H1 (cell line): ENCODE measurements around the gene NLRX1. TPM values are rescaled to one million over a fixed set of nuclear protein-coding genes. Genes with fewer than 3 reads are reported as not detected.

Source experiments
- CTCF ChIA-PET: fragments of 300-600 bp; sonication (Branson Sonifier 250); formaldehyde crosslinking; loops from one replicate; lab custom pipeline; 2021; ENCODE audit not compliant: partially characterized antibody; lab: Charles Lee
- POLR2A ChIA-PET: fragments of 300-600 bp; sonication (Branson Sonifier 250); formaldehyde crosslinking; loops from one replicate; lab custom pipeline; 2021; ENCODE audit warnings: inconsistent platforms; ENCODE audit not compliant: partially characterized antibody; lab: Charles Lee
- DNase-seq, 2 experiments: peaks; one replicate each; pipeline versions ENCODE4 v3.0.0 to v3.0.0-alpha.2; 2010 to 2022; ENCODE audit warnings: low spot score in 2 of 2, low read depth in 1 of 2, mixed read lengths in 1 of 2
- FAIRE-seq: peaks from 2 replicates; lab custom pipeline; 2011; peaks lifted over from hg19 to GRCh38; lab: Jason Lieb, UNC
- H2AFZ ChIP-seq: 2 replicates; pipeline ENCODE4 v1.8.1; 2012; ENCODE audit warnings: low read length, inconsistent platforms
- H2AK5ac ChIP-seq: 2 replicates; pipeline ENCODE4 v1.6.1; 2013; ENCODE audit warnings: low read depth, low read length
- H2BK120ac ChIP-seq: replicated peaks from 2 replicates; pipeline ENCODE3; 2013; ENCODE audit warnings: low read depth, low read length, inconsistent platforms
- H2BK12ac ChIP-seq: 2 replicates; pipeline ENCODE4 v1.6.1; 2013; ENCODE audit warnings: low read depth, low read length
- H2BK15ac ChIP-seq: 2 replicates; pipeline ENCODE4 v1.6.1; 2013; ENCODE audit warnings: low read length
- H2BK20ac ChIP-seq: 2 replicates; pipeline ENCODE4 v1.6.1; 2013; ENCODE audit warnings: low read length
- H2BK5ac ChIP-seq: 2 replicates; pipeline ENCODE4 v1.6.1; 2013; ENCODE audit warnings: low read depth, low read length
- H3K14ac ChIP-seq: 2 replicates; pipeline ENCODE4 v1.6.1; 2013; ENCODE audit warnings: inconsistent platforms; ENCODE audit not compliant: insufficient read length
- H3K18ac ChIP-seq: 2 replicates; pipeline ENCODE4 v1.6.1; 2013; ENCODE audit warnings: low read length; ENCODE audit errors: extremely low read depth
- H3K23ac ChIP-seq: 2 replicates; pipeline ENCODE4 v1.6.1; 2013; ENCODE audit warnings: inconsistent platforms; ENCODE audit not compliant: insufficient read length
- H3K23me2 ChIP-seq: 2 replicates; pipeline ENCODE4 v1.6.1; 2013; ENCODE audit warnings: low read depth, low read length
- H3K27ac ChIP-seq: 2 replicates; pipeline ENCODE4 v1.6.1; 2011; ENCODE audit warnings: low read depth, low read length, inconsistent platforms
- H3K27me3 ChIP-seq, 4 experiments: replicated peaks in 1 of 4; 1 replicate in 1 of 4; 2 replicates in 3 of 4; pipeline versions ENCODE4 v1.6.1 to v1.8.1; 2011 to 2013; ENCODE audit warnings: low read length in 3 of 4, mild to moderate bottlenecking in 3 of 4, inconsistent platforms in 2 of 4, mixed read lengths in 2 of 4, moderate library complexity in 1 of 4; ENCODE audit not compliant: control insufficient read depth in 3 of 4, insufficient read depth in 3 of 4; ENCODE audit errors: extremely low read depth in 1 of 4
- H3K36me3 ChIP-seq, 4 experiments: 2 replicates each; pipeline versions ENCODE4 v1.6.1 to v1.8.1; 2011 to 2013; ENCODE audit warnings: mild to moderate bottlenecking in 4 of 4, low read length in 3 of 4, moderate library complexity in 2 of 4, control low read depth in 1 of 4, inconsistent platforms in 1 of 4; ENCODE audit not compliant: insufficient read depth in 4 of 4, control insufficient read depth in 2 of 4
- H3K4ac ChIP-seq: replicated peaks from 2 replicates; pipeline ENCODE3; 2013; ENCODE audit warnings: low read length, low read depth, mixed read lengths, inconsistent platforms; ENCODE audit not compliant: insufficient read length
- H3K4me1 ChIP-seq, 4 experiments: replicated peaks in 1 of 4; 1 replicate in 1 of 4; 2 replicates in 3 of 4; pipeline versions ENCODE4 v1.6.1 to v1.8.1; 2011 to 2013; ENCODE audit warnings: low read length in 3 of 4, inconsistent platforms in 2 of 4, mixed read lengths in 1 of 4; ENCODE audit not compliant: insufficient read depth in 4 of 4, control insufficient read depth in 3 of 4
- H3K4me2 ChIP-seq, 2 experiments: 2 replicates each; pipeline versions ENCODE4 v1.6.1 to v1.8.1; 2011 to 2013; ENCODE audit warnings: low read depth in 2 of 2, low read length in 2 of 2, control low read depth in 1 of 2, inconsistent platforms in 1 of 2, mild to moderate bottlenecking in 1 of 2; ENCODE audit not compliant: insufficient read depth in 1 of 2
- H3K4me3 ChIP-seq, 4 experiments: fragments of 200-600, 300-600 bp in 1 of 4; sonication (generic), shearing (Covaris generic), sonication (Bioruptor Twin) in 1 of 4; 2 replicates each; pipeline versions ENCODE4 v1.5.1 to v1.8.1; 2011 to 2016; ENCODE audit warnings: low read length in 4 of 4, low read depth in 3 of 4, control low read depth in 2 of 4, inconsistent platforms in 2 of 4, mild to moderate bottlenecking in 2 of 4, mixed read lengths in 1 of 4, moderate library complexity in 1 of 4; ENCODE audit not compliant: insufficient read depth in 2 of 4; ENCODE audit errors: extremely low read depth in 1 of 4
- H3K56ac ChIP-seq: replicated peaks from 2 replicates; pipeline ENCODE3; 2013; ENCODE audit warnings: low read depth, mild to moderate bottlenecking, mixed read lengths, low read length, inconsistent platforms; ENCODE audit not compliant: insufficient read length
- H3K79me1 ChIP-seq: 2 replicates; pipeline ENCODE4 v1.6.1; 2013; ENCODE audit warnings: low read depth, low read length, control low read depth
- H3K79me2 ChIP-seq, 2 experiments: 2 replicates each; pipeline versions ENCODE4 v1.6.1 to v1.8.1; 2012 to 2013; ENCODE audit warnings: low read length in 2 of 2, mild to moderate bottlenecking in 2 of 2, inconsistent platforms in 1 of 2; ENCODE audit not compliant: insufficient read depth in 2 of 2, control insufficient read depth in 1 of 2
- H3K9ac ChIP-seq, 4 experiments: replicated peaks in 1 of 4; 1 replicate in 1 of 4; 2 replicates in 3 of 4; pipeline versions ENCODE4 v1.6.1 to v1.8.1; 2011 to 2013; ENCODE audit warnings: low read depth in 3 of 4, low read length in 3 of 4, control low read depth in 2 of 4, mild to moderate bottlenecking in 2 of 4, moderate library complexity in 2 of 4, inconsistent platforms in 1 of 4; ENCODE audit errors: extremely low read depth in 1 of 4
- H3K9me3 ChIP-seq, 2 experiments: 2 replicates each; pipeline versions ENCODE4 v1.6.1 to v1.8.1; 2012 to 2013; ENCODE audit warnings: mild to moderate bottlenecking in 2 of 2, moderate library complexity in 2 of 2, control low read depth in 1 of 2, inconsistent platforms in 1 of 2, low read depth in 1 of 2, low read length in 1 of 2, mixed read lengths in 1 of 2; ENCODE audit not compliant: insufficient read depth in 2 of 2
- H4K20me1 ChIP-seq, 2 experiments: replicated peaks in 1 of 2; 2 replicates each; pipeline versions ENCODE3 to v1.8.1; 2011 to 2013; ENCODE audit warnings: inconsistent platforms in 2 of 2, low read length in 2 of 2, mild to moderate bottlenecking in 1 of 2; ENCODE audit not compliant: insufficient read depth in 2 of 2, control insufficient read depth in 1 of 2
- H4K5ac ChIP-seq: 2 replicates; pipeline ENCODE4 v1.6.1; 2013; ENCODE audit warnings: low read length, low read depth, mixed read lengths, inconsistent platforms; ENCODE audit not compliant: insufficient read length
- H4K8ac ChIP-seq: 2 replicates; pipeline ENCODE4 v1.8.0; 2013; ENCODE audit warnings: mild to moderate bottlenecking, moderate library complexity, low read length, inconsistent platforms; ENCODE audit not compliant: insufficient read depth; ENCODE audit errors: extremely low read depth
- H4K91ac ChIP-seq: replicated peaks from 2 replicates; pipeline ENCODE3; 2013; ENCODE audit warnings: low read length, mixed read lengths, inconsistent platforms; ENCODE audit not compliant: insufficient read length
- ASH2L ChIP-seq: fragments of 200-600, 300-600 bp; sonication (generic); IDR thresholded peaks from one replicate; pipeline ENCODE4 v1.7.1; 2017; ENCODE audit warnings: low read length
- EGR1 ChIP-seq: IDR thresholded peaks from 2 replicates; pipeline ENCODE4 v1.6.1; 2011; ENCODE audit warnings: low read depth, low read length, borderline replicate concordance
- GABPA ChIP-seq: IDR thresholded peaks from 2 replicates; pipeline ENCODE4 v1.6.1; 2011; ENCODE audit warnings: mild to moderate bottlenecking, low read length, moderate library complexity, borderline replicate concordance; ENCODE audit not compliant: insufficient read depth
- PHF8 ChIP-seq: fragments of 200-600 bp; sonication (generic); conservative IDR thresholded peaks from 2 replicates; pipeline ENCODE4 v1.7.1; 2012; ENCODE audit warnings: low read depth, mild to moderate bottlenecking, inconsistent platforms, low read length, moderate library complexity
- POLR2A ChIP-seq, 2 experiments: IDR thresholded peaks; 1 replicate in 1 of 2; 2 replicates in 1 of 2; pipeline ENCODE4 v1.6.1; 2011; ENCODE audit warnings: low read depth in 2 of 2, low read length in 2 of 2, mild to moderate bottlenecking in 2 of 2; ENCODE audit errors: control extremely low read depth in 1 of 2
- POLR2AphosphoS5 ChIP-seq: IDR thresholded peaks from 2 replicates; pipeline ENCODE4 v1.6.1; 2011; ENCODE audit warnings: low read depth, low read length
- SIRT6 ChIP-seq: IDR thresholded peaks from one replicate; pipeline ENCODE4 v1.7.1; 2012; ENCODE audit warnings: low read length, inconsistent platforms
- SIX5 ChIP-seq: IDR thresholded peaks from 2 replicates; pipeline ENCODE4 v1.6.1; 2011; ENCODE audit warnings: mild to moderate bottlenecking, low read depth, low read length
- SP1 ChIP-seq: IDR thresholded peaks from 2 replicates; pipeline ENCODE4 v1.6.1; 2011; ENCODE audit warnings: low read depth, low read length
- SRF ChIP-seq: IDR thresholded peaks from 2 replicates; pipeline ENCODE4 v1.6.1; 2011; ENCODE audit warnings: mild to moderate bottlenecking, low read depth, low read length, moderate library complexity
- TAF1 ChIP-seq: IDR thresholded peaks from 2 replicates; pipeline ENCODE4 v1.6.1; 2011; ENCODE audit warnings: mild to moderate bottlenecking, low read depth, low read length
- TEAD4 ChIP-seq: IDR thresholded peaks from 2 replicates; pipeline ENCODE4 v1.6.1; 2012; ENCODE audit warnings: low read depth, low read length, inconsistent platforms, mixed read lengths
- WGBS, 2 experiments: shearing (Covaris generic) in 1 of 2; methylation state at CpG; one replicate each; pipeline versions ENCODE4 v1.1.6 to v1.1.7; 2013 to 2015; ENCODE audit warnings: low lambda C conversion rate in 2 of 2, mixed read lengths in 2 of 2, inconsistent platforms in 1 of 2, low coverage in 1 of 2, missing lambda C conversion rate in 1 of 2; ENCODE audit not compliant: insufficient replicate concordance in 2 of 2, insufficient coverage in 1 of 2, insufficient read length in 1 of 2; ENCODE audit errors: extremely low coverage in 1 of 2, missing lambda C conversion rate in 1 of 2; 5-methylcytosine and 5-hydroxymethylcytosine counted together
- polyA plus RNA-seq, 7 experiments: library from polyadenylated mRNA; depleted of rRNA in 3 of 7; stranded (reverse) in 5 of 7; unstranded in 2 of 7; fragments of >200 nt in 5 of 7; fragments of 200-250 nt in 2 of 7; gene quantifications; 1 replicate in 5 of 7; 2 replicates in 1 of 7; 4 replicates in 1 of 7; pipeline versions ENCODE4 v1.2.1 to v1.2.3, GENCODE V29; 2011 to 2013; ENCODE audit warnings: missing spikeins in 2 of 7, mixed read lengths in 2 of 7
- total RNA-seq: library from RNA; stranded (reverse); fragmentation: NEBNext Ultra II Directional; extraction: Animal tissue kit (Norgen Biotek cat#: 25700); gene quantifications from 2 replicates; pipeline ENCODE4 v1.2.1, GENCODE V29; 2021

The NLRX1 gene
- total and polyA plus RNA-seq, 2 of the 8 experiments (the other 6 are each of a cell fraction or from before 2014, with no cell fraction given): 13.2 to 18.6 TPM

DNA sequence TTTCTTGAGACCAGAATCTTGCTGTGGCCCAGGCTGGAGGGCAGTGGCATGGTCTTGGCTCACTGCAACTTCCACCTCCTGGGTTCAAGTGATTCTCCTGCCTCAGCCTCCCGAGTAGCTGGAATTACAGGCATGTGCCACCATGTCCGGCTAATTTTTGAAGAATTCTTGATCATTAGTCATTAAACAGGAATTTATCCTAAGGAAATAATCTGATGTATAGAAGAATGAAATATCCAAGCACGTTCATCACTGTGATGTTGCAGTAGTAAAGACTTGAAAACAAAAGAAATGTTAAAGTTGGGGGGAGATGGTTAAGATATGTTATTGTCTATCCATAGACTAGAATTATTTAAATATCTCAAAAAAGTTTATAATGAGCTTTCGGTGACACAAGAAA, 61.2 kb downstream of the NLRX1 start:
- no peaks in the 10 kb centered on the region for H3K23me2 ChIP-seq
- no peak overlapping the region for H4K8ac ChIP-seq
- no peak overlapping the region for H2AFZ ChIP-seq
- no peak overlapping the region for H3K23ac ChIP-seq
- no peak overlapping the region for H2BK15ac ChIP-seq
- WGBS, 2 experiments: 91% methylated on average over 4 of the region's 4 CpGs; no CpG with 5 or more reads in 1 of the 2 experiments
- H3K4me3 ChIP-seq: no peak overlapping the region
- no peak for TF ChIP-seq EGR1
- TF ChIP-seq ASH2L: no peak
- TF ChIP-seq PHF8: no peak
- no peak for TF ChIP-seq POLR2AphosphoS5
- no peak for TF ChIP-seq SIRT6
- no peak for TF ChIP-seq TAF1
- no peak for TF ChIP-seq SIX5
- no peak for TF ChIP-seq GABPA
- no peak for TF ChIP-seq POLR2A (IDR thresholded peaks at IDR 0.05; ENCODE audit: control extremely low read depth in 1 of 2, low read depth in 2 of 2, low read length in 2 of 2)
- no peak for TF ChIP-seq SP1
- no peak for TF ChIP-seq TEAD4
- TF ChIP-seq SRF: no peak
- no peak overlapping the region for H4K91ac ChIP-seq
- H2BK5ac ChIP-seq: no peak overlapping the region
- DNase-seq (no peak), FAIRE-seq (no peak)
- no peaks in the 10 kb centered on the region for H3K9me3 ChIP-seq
- H4K20me1 ChIP-seq: peaks cover 2 to 4% of the 10 kb centered on the region in 2 experiments
- H2BK12ac ChIP-seq: no peak overlapping the region
- no peak overlapping the region for H2AK5ac ChIP-seq
- peaks cover 0 to 10% (median 5%) of the 10 kb centered on the region in 4 experiments; a peak in 3 of 8 replicates for H3K36me3 ChIP-seq
- H3K27me3 ChIP-seq: no peaks in the 10 kb centered on the region
- ChIA-PET POLR2A (interaction anchor here (0.7 to 1.0 kb wide), 2 partner anchors 14 to 24 kb away, joined by 3 read pairs; no protein-coding TSS in a partner anchor), CTCF (interaction anchor here (1.1 to 1.2 kb wide), 2 partner anchors 33 to 91 kb away, joined by 3 read pairs; no protein-coding TSS in a partner anchor)
- H3K9ac ChIP-seq: no peak overlapping the region
- no peak overlapping the region for H3K14ac ChIP-seq
- H2BK20ac ChIP-seq: no peak overlapping the region
- H3K27ac ChIP-seq: no peak overlapping the region
- no peak overlapping the region for H3K18ac ChIP-seq
- no peak overlapping the region for H3K4ac ChIP-seq
- no peaks in the 10 kb centered on the region; the same call in 1 of the 2 replicates for H3K79me1 ChIP-seq
- H3K4me1 ChIP-seq: no peaks in the 10 kb centered on the region
- no peak overlapping the region for H2BK120ac ChIP-seq
- H4K5ac ChIP-seq: no peak overlapping the region
- H3K4me2 ChIP-seq: no peak overlapping the region
- H3K79me2 ChIP-seq: peaks cover 0 to 81% of the 10 kb centered on the region in 2 experiments; a peak in 2 of 4 replicates
- H3K56ac ChIP-seq: no peak overlapping the region
